ENCODE measurements around the gene KRTAP20-3.

Gene KRTAP20-3

GRCh38 chr21:30620080-30620479, 22.6 kb upstream of the KRTAP20-3 start (continued):
- no peak for TF ChIP-seq ZNF391 (tag by site-specific recombination; IDR thresholded peaks at IDR 0.05; ENCODE audit: borderline replicate concordance, low read depth)
- TF ChIP-seq ZNF112 (tag by site-specific recombination; IDR thresholded peaks at IDR 0.05): no peak
- no peak for TF ChIP-seq HIC1 (tag by site-specific recombination; IDR thresholded peaks at IDR 0.05)
- TF ChIP-seq ZNF530 (tag by site-specific recombination; IDR thresholded peaks at IDR 0.05; ENCODE audit: low read depth): no peak
- TF ChIP-seq ZNF501 (tag by site-specific recombination; IDR thresholded peaks at IDR 0.05): no peak
- no peak for TF ChIP-seq ZNF701 (tag by site-specific recombination; IDR thresholded peaks at IDR 0.05)

GRCh38 chr21:30620522-30620921, 22.1 kb upstream of the KRTAP20-3 start, which contains the start of gene KRTAP20-4:
TSS of gene KRTAP20-4 (plus strand) at chr21:30620627.
- no peak within 1 kb of the TSS for H3K27ac ChIP-seq (ENCODE audit: extremely low read depth, low read depth, low read length)
- ChIA-PET CTCF (no interaction called here), POLR2A (no interaction called here)
- H3K4me3 ChIP-seq (ENCODE audit: low read depth, low read length): no peak within 1 kb of the TSS
- no peaks in the 10 kb centered on the region for H3K4me1 ChIP-seq (ENCODE audit: control insufficient read depth, insufficient read depth, low read length)
- H3K9me3 ChIP-seq (ENCODE audit: control insufficient read depth, insufficient read depth, low read depth, low read length): no peaks in the 10 kb centered on the region
- H3K36me3 ChIP-seq (ENCODE audit: control insufficient read depth in 2 of 2, insufficient read depth in 1 of 2, low read length in 2 of 2): no peaks in the 10 kb centered on the region
- TF ChIP-seq ZNF133 (tag by site-specific recombination; IDR thresholded peaks at IDR 0.05): no peak
- no peak for TF ChIP-seq ZNF140 (tag by site-specific recombination; IDR thresholded peaks at IDR 0.05)

GRCh38 chr21:30623362-30623761, 19.3 kb upstream of the KRTAP20-3 start:
- Histone ChIP-seq H3K4me3 (ENCODE audit: low read depth, low read length) (no peak overlapping the region), H3K4me1 (ENCODE audit: control insufficient read depth, insufficient read depth, low read length) (no peaks in the 10 kb centered on the region), H3K9me3 (ENCODE audit: control insufficient read depth, insufficient read depth, low read depth, low read length) (no peaks in the 10 kb centered on the region), H3K27ac (ENCODE audit: extremely low read depth, low read depth, low read length) (no peak overlapping the region), H3K36me3 (ENCODE audit: control insufficient read depth in 2 of 2, insufficient read depth in 1 of 2, low read length in 2 of 2) (no peaks in the 10 kb centered on the region)
- POLR2A ChIA-PET: interaction anchor here (0.6 kb wide), 1 partner anchor 212 kb away, joined by 3 read pairs; no protein-coding TSS in a partner anchor
- TF ChIP-seq ZNF76 (tag by site-specific recombination; IDR thresholded peaks at IDR 0.05; ENCODE audit: borderline replicate concordance, low read depth): no peak
- no peak for TF ChIP-seq ZNF335 (tag by site-specific recombination; conservative IDR thresholded peaks at IDR 0.05)
- TF ChIP-seq HOXD13 (CRISPR knock-in tag; IDR thresholded peaks at IDR 0.05; ENCODE audit: borderline replicate concordance): no peak
- no peak for TF ChIP-seq ZNF391 (tag by site-specific recombination; IDR thresholded peaks at IDR 0.05; ENCODE audit: borderline replicate concordance, low read depth)
- no peak for TF ChIP-seq ZNF707 (tag by site-specific recombination; IDR thresholded peaks at IDR 0.05)
- no peak for TF ChIP-seq ZNF610 (tag by site-specific recombination; IDR thresholded peaks at IDR 0.05; ENCODE audit: borderline replicate concordance)
- no peak for TF ChIP-seq KLF17 (tag by site-specific recombination; IDR thresholded peaks at IDR 0.05)
- no peak for TF ChIP-seq ZNF670 (tag by site-specific recombination; IDR thresholded peaks at IDR 0.05; ENCODE audit: low read depth)
- TF ChIP-seq PRDM1 (tag by site-specific recombination; IDR thresholded peaks at IDR 0.05): no peak
- TF ChIP-seq, protein P1, sequence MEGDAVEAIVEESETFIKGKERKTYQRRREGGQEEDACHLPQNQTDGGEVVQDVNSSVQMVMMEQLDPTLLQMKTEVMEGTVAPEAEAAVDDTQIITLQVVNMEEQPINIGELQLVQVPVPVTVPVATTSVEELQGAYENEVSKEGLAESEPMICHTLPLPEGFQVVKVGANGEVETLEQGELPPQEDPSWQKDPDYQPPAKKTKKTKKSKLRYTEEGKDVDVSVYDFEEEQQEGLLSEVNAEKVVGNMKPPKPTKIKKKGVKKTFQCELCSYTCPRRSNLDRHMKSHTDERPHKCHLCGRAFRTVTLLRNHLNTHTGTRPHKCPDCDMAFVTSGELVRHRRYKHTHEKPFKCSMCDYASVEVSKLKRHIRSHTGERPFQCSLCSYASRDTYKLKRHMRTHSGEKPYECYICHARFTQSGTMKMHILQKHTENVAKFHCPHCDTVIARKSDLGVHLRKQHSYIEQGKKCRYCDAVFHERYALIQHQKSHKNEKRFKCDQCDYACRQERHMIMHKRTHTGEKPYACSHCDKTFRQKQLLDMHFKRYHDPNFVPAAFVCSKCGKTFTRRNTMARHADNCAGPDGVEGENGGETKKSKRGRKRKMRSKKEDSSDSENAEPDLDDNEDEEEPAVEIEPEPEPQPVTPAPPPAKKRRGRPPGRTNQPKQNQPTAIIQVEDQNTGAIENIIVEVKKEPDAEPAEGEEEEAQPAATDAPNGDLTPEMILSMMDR (tag by site-specific recombination; IDR thresholded peaks at IDR 0.05): no peak
- no peak for TF ChIP-seq KLF1 (tag by site-specific recombination; IDR thresholded peaks at IDR 0.05)
- CTCF ChIA-PET: no interaction called here

Measured in HEK293 (cell line).